Measurements from ENCODE around the gene CHD9NB.

The CHD9NB gene

DNA sequence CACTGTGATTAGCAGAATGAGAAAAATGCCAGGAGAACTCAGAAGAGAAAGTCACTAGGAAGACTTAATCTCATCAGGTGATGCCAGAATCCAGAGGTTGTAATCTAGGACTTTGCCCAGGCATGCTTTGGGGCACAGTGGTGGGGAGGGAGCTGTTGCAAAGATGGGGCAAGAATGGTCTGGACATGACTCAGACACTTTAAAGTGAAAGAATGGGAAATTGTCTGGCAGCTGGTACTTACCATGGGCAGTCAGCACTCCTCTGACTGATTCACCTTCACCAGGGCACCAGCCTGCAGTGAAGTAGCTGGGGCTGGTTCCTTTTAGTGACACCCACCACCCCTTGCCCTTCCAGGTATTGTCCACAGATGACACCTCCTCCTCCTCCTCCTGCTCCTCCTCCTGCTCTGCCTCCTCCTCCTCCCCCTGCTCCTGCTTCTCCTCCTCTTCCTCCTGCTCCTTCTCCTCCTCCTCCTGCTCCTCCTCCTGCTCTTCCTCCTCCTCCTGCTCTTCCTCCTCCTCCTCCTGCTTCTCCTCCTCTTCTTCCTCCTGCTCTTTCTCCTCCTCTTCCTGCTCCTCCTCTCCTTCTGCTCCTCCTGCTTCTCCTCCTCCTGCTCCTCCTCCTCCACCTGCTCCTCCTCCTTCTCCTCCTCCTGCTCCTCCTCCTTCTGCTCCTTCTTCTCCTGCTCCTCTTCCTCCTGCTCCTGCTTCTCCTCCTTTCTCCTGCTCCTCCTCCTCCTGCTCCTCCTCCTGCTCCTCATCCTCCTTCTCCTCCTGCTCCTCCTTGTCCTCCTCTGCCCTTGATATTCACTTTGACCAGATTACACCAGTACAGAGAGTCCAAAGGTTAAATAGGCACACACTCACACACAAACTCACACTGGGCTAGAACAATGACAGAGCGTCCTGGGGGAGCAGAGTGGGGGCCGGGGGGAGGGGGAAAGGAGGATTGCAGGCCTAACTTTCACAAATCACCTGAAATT is at the start of gene CHD9NB:
Gene CHD9NB, minus strand, starts transcription at position 379 of the 983 bp plus-strand sequence. CDS start 8,739 bp downstream, outside the sequence.
- DNase-seq, result no peak

DNA sequence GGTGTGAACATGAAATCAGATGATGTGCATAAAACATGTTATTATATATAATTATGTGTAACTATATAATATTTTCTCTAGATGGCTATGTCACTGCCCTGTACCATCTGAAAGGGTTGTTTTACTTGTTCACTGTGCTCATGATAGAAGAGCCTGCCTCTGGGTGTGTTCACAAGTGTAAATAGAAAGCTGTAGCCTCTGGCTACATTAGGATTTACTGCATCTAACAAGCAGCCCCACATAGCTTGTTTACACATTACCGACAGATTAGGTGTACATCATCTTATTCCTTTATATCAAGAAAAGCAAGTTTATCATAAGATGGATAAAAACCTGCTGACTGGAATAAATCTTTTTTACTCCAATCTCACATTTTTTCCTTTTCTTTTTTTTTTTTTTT is 48.2 kb upstream of the CHD9NB start:
- DNase-seq, result no peak

DNA sequence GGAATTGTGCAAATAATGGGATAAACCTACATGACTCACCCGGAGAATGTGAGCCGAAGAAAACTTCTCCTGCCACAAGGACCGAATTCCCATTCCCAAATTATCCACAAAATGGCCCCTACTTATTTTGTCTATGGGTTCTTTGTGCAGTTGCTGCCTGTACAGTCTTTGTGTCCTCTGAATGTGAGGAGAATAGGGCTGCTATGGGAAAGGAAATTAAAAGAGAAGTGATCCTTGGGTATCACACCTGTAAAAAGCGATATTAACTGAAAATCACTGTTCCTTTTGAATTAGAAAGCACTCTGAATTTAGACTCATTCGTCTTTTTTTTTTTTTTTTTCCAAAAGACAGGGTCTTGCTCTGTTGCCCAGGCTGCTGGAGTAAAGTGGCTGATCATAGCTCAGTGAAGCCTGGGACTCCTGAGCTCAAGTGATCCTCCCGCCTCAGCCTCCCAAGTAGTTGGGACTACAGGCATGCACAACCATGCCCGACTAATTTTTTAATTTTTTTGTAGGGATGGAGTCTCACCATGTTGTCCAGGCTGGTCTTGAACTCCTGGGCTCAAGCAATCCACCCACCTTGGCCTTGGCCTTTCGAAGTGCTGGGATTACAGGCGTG is 47.5 kb upstream of the CHD9NB start:
- DNase-seq, result peak in 1 of 2 experiments; percentile 30

DNA sequence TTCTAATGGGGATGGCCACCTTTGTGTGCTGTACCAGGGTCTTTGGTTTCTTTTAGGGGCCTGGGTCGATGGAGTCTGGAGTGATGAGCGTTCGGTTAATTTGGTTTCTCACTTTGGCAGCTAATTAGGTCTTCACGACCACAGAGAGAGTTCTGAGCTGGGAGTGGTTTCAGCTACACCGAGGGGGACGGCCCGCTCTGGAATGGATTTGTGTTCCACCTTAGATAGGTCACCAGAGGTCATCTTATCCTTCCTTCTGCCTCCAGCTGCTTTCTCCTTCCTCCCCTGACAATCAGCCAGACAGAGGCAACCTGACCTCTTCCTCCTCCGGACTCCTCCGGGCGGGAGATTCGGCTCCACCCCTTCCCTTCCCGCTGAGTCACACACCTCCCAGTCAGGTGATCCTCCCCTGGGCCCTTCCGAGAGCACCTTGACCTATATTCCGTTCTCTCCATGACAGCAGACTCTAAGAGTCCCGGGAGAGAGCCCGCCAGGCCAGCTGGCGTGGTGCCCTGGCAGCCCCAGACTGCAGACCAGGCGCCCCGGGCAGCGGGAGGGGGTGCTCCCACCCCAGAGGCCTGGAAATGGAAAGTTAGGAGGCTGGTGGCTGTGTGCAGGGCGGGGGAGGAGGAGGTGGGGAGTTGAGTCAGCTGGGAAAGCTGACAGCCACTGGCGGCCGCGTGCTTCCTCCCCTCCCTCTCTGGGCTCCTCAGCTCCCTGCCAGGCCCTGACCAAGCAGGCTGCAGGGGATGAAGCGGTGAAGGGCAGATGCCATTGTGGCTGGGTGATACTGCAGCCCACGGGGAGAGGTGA is 46.8 kb upstream of the CHD9NB start:
- DNase-seq, result peak; percentile 35 to 66

DNA sequence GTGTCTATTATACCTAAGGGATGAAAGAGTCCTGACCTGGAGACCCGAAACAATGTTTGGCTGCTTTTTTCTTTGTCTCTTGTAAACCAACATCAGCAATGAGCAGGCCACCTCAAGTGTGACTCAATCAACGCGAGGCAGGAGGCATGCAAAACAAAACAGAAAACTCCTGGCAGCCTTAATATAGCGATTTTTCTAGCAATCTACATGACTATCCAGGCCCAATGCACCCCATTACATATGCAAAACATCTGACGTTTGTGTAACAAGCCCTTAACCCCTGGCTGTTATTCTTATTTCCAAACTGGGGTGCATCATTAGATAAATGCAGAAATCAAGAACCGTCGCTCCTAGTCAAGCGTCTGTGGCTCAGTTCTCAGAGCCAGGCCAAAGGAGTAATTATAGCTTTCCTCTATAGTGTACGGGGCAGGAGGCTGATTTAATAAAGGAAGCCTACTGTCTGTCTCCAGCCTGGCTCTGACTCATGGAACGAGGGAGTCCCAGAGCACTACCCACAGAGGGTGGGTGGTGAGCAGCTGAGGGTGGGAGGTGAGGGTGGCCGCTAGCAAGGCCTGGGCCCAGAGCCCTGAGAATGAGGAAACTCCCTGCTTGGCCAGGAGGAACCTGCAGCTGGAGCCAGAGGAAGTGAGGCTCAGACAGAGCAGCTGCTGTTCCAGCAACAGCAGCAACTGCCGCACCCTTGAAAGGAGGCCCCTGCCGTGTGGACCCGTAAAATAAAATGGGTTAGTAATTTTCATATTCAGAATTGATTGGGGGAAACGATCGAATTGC is 46.0 kb upstream of the CHD9NB start:
- peak; percentile 20 to 66 for DNase-seq

DNA sequence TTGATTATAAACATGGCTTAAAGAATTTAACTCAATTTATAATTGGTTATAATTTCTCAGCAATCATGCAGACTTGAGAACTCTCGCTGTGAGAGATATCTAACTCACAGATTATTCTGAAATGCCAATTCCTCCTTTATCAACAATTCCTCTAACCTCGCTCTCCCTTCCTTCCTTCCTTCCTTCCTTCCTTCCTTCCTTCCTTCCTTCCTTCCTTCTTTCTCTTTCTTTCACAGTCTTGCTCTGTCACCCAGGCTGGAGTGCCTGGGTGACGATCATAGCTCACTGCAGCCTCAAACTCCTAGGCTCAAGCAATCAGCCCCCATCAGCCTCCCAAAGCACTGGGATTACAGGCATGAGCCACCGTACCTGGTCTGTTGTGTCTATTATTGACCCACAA is 44.5 kb upstream of the CHD9NB start:
- no peak for DNase-seq

DNA sequence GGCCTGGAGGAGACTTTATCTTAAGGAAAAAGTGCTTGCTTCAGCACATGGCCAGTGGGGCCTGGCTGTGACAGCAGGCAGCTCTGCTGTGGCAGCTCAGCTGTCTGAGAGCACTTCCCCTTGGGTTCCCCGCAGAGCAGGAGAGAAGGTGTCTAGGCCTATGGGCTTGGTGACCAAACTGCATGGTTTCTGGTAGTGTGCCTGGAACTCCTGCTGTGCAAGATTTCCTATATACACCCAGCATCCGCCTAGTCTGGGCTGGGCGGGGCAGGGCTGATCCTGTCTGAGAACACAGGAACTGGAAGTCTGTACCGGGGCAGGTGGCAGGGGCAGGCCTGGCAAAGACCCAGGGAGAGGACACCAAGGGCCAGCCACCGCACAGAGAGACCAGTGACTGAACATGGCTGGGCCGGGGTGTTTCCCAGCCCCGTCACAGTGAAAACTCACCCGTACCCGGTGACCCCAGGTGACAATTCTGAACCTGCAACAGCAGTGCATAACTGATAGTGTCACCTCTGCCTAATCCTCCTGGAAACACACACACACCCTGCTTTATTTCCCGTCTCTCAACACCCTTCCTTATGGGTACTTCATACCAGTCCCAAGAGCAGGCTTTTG is 41.4 kb upstream of the CHD9NB start:
- DNase-seq, result peak in 1 of 2 experiments; percentile 12

DNA sequence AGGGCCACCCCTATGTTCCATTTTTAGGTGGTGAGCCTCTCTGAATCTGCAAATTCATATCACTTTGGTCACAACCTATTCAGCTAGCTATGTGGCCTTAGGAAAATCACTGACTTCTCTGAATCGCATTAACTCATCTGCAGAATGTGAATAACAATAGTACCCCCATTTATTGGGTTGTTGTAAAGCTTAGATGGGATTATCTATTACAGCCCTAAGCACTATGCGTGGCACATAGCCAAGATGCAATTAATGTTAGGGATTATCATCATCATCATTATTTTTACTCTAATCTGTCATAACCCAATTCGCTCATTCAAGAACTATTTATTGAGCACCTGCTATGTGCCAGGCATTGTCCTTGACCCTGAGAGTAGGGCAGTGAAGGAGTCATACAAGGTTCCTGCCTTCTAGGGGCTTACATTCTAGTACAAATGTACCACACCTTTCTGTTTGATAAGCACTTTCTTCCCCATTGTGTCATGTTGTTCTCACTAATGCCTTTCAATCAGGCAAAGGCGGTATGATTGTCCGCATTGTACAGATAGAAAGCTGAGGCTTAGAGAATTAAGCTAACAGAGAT is 40.6 kb upstream of the CHD9NB start:
- no peak for DNase-seq

DNA sequence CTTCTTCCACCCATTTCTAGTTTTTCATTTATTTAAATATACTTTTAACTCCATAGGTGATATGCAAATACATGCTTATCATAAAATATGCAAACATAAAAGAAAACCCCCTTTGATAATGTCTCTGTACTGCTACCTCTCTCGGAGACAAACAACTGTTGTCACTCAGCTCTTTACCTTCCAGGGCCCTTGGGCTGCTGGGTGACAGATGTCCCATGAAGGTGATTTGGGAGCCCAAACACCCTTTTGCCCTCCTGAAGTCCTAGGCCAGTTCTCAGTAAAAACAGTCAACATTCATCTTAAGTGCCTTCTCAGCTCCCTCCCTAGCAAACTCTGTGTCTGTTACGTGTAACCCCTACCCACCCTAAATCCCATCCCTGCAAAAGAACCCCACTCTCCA is 39.6 kb upstream of the CHD9NB start:
- peak in 1 of 2 experiments; percentile 44 for DNase-seq

DNA sequence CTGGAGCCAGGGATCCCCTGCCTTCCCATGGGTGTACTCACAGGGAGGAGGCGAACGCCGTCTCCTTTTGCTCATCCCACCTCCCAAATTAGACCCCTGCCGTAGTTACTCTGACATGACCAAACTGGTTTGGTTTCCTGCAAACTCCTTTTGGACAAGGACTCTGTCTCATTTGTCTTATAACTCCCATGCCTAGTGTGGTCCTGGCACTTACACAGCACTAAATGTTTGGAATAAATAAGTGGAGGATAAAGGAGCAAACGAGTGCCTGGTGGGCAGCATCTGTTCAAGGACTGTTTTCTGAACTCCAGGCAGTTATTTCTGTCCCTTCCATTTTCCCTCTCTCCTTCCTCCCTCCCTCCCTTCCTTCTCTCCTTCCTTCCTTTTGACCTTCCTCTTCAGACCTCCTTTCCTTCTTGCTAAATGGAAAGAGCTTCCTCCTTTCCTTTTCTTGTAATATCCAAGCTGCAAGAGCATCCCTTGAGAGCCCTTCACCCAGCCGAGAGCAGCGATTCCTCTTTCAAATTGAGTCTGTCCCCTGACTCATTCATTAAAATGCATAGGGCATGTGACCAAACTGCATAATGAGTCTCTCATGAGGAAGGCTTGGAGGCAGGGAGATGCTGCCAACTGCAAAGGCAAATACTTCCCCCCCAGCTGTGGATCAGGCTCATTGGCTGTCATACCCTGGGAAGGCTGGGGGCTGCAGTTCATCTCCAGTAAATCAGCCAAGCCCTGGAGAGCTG is 38.9 kb upstream of the CHD9NB start:
- DNase-seq, result peak; percentile 86 to 92

DNA sequence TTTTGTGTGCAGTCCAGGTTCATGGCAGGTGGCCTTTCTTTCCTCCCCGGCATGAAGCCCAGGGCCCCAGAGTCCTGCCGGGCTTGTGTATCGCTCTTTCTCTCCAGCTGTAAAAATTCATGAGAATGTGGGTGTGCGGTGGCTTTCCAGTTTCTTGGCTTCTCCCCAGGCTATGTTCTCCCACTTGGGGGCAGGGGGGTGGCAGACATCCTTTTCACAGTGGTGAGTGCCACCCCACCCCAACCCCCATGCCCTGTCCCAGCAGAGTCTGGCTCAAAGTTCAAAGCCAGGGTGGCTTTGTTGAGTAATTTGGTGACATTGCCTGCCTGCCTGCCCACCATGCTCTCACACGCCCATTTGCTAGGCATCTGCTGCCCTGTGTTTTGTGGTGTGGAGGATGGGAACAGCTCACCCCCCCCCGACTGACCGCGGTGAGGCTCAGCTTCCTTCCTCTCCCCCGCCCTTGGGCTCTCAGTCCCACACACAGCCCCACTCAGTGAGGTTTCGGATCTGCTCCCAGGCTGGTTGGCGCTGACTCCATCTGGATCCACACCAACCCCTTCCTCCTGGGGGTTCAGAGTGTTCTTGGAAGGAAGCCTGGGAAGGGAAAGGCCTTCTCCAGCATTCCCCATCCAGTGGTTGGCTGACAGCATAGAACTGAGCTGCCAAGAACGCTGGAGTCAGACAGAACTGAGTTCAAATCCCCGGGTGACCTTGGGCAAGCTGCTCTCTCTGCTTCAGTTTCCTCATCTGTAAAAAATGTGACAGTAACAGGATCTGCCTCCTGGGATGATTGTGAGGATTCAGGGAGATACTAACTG is 38.1 kb upstream of the CHD9NB start:
- peak; percentile 92 to 95 for DNase-seq

DNA sequence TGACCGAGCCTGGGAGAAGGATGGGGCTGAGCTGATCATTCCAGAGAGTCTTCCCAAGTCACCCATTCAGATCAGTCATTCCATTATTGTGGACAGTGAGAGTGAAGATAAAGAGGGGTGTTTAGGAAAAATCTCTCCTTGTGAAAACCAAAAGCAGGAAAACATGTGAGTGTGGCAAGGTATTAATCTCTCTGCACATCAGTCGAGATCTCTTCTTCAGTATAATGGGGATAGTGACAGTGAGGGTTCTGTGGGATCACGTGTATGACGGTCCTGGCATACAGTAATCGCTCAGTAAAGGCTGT is 37.5 kb upstream of the CHD9NB start:
- no peak for DNase-seq

DNA sequence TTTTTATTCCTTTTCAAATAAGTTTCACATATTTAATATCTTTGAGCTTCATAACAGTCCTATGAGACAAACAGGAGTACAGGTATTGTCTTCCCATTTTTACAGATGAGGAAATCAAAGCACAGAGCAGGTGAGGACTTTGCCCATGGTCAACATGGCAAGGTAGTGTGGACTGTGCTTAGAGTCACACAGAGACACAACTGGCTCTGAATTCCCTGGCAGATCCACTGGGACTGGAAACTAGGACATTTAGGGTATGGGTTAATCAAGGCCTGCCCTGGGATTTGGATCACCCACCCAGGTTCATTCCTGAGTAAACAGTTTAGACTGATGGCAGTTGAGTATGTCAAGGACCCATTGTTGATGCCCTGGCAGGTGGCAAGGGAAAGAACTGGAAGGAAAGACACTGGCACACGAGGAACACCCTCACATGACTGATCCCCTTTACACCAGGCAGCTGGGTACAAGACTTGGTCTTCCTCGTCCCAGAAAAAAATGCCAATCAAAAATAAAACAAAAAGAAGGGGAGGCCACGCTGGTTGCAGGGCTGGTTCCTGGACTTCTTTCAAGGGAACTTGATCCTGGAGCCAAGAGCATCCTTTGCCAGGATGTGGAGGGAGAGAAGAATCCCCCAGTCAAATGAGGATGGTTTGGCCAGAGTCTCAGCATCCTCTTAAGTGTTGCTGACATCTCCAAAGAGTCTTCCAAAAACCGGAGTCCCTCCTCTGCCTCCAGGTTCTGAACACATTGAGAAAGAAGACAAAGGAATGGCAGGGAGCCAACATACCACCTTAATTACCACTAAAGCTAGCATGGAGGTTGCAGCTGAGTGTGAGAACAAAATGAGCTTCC is 37.0 kb upstream of the CHD9NB start:
- peak; percentile 49 to 85 for DNase-seq

DNA sequence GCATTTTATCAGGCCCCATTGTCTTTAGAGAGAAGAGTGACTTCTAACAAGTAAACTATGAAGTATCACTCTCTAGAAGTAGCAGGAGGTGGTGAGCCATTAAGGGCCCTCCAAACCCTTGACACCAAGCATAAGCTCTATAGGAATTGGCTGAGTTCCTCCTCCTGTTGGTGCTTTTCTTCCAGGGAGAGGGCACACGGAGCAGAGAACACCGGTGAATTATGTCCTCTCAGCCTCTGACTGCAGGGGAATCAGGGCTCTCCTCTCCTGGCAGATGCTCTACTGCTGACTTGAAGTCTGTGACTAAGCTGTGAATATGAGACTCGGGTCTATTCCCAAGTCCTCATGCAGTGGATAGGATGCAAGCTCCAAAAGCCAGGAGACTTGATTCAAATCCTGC is 34.4 kb upstream of the CHD9NB start:
- DNase-seq, result peak in 1 of 2 experiments; percentile 45

DNA sequence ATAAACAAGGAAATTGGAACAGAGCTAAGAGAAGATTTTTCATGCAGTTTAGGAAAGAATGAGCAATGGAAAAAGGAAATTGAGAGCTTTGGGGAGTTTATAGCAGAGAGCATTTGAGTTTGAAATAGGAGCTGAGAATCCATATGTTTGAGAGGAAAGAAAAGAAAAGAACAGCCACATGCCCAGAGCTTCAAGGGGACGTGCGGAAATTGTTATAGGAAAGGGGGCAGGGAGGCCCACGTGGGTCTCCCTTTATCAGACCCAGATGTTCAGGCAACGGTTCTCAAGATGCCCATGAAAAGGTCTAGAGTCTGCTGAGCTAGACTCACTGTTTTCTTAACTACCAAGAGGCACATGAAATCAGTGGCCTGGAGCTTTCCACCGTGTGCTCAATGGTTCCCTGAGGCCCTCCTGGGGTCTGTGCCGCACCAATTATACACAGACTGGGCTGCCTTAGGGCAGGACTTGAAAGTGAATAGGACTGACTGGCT is 33.3 kb upstream of the CHD9NB start:
- DNase-seq, result peak; percentile 24 to 58

DNA sequence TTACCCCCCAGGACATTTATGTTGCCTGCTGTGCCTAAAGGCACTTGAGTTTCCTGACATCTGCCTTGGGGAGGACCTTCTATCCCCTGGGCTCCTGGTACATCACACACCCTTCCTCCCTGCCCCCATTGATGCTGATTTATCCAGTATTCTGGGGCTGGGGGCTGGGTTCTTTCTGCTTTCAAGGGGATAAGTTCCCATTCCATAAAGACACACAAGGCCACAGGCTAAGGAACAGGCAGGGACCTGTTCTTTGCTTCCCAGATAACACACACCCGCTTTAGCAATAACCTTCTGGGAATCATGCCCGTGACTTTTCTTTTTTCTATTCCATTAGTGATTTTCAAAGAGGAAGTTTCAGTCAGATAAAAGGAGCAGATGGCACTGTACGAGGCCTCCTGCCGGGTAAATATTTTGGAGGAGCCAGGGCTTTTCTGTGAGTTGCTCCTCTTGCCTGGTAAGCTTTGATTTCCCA is 32.7 kb upstream of the CHD9NB start:
- peak; percentile 58 to 79 for DNase-seq

DNA sequence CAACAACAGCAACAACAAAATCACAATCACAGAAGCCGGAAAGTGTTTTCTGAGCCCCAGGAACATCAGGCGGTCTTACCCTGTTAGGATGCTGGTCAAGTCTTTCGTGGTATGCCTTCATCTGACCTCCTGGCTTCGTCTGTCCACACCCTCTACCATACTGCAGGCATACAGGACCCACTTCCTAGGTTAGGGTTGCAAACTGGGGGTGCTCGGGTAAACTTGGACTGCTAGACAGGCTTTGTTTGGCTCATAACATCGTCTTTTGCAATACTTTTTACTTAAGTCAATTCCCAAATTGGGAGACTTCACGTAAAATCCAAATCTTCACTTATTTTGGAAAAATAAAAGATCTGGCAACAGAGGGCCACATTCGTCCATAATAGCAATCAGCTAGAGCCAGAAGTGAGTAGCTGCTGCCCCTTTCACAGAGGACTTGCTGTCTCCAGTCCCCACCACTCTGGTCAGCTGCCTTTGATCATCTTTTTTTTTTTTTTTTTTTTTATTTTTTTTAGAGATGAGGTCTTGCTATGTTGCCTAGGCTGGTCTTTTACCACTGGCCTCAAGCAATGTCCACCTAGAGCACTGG is 32.1 kb upstream of the CHD9NB start:
- DNase-seq, result no peak

DNA sequence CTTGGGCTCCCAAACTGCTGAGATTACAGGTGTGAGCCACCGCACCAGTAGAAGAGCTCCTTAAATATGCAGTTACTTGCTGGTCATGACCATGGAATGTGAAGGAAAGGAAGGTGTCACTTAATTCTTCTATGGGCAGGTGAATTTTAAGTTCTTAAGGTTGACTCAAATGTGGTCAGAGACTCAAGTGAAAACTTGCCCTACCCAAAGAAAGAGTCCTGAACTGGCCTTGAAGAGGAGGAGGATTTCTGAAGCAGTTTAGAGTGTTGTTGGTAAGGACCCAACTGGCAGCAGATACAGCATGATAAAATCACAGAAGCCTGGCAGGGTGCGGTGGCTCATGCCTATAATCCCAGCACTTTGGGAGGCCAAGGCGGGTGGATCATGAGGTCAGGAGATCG is 31.4 kb upstream of the CHD9NB start:
- DNase-seq, result peak in 1 of 2 experiments; percentile 3

Measured in NCI-H446 (cell line).